Inferior parietal cortex (tissue), 1 donor: ENCODE data around the gene MTSS2.
"Not testable (repeated sequence)": the region's sequence is repeated elsewhere in the genome, so short reads cannot be mapped to it uniquely, and the experiment has no call there.

Experiments used
- DNase-seq: peaks from one replicate; pipeline ENCODE4 v3.0.0-alpha.2; 2016; ENCODE audit errors: extremely low spot score

The MTSS2 gene

GRCh38 chr16:70651524-70651923 lies 34.3 kb downstream of the MTSS2 start:
- DNase-seq: no peak

GRCh38 chr16:70650216-70650615 lies 35.6 kb downstream of the MTSS2 start:
- no peak for DNase-seq

DNA sequence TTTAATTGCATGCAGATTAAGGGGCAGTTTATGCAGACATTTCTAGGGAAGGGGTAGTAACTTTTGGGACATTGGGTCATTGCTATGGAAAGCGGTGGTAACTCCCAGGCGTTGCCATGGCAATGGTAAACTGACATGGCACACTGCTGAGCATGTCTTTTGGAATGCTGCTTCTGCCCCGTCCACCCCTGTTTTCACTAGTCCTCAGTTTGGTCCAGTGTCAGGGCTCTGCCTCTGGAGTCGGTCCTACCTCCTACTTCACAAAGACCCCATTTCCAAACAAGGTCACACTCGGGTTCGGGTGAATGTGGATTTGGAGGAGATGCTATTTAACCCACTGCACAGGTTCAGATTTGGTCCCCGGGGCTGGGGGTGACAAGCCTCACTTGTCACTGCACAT lies 36.6 kb downstream of the MTSS2 start:
- DNase-seq: no peak

DNA sequence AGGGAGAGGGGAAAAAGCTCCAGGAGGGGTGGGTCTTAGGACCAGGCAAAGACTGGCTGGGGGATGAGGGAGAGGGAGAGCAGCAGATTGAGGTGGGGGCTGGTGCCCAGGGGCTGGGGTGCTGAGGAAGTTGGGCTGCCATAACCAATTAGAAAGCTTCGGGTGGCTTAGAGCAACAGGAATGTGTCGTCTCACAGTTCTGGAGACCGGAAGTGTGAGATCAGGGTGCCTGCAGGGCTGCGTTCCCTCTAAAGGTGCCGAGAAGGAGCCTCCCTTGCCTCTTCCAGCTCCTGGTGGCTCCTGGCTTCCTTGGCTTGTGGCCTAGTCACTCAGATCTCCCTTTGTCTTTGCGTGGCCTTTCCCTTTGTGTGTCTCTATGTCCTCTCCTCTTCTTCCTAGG lies 37.2 kb downstream of the MTSS2 start:
- no peak for DNase-seq

GRCh38 chr16:70647441-70648359 lies 38.2 kb downstream of the MTSS2 start:
- DNase-seq: no peak

DNA sequence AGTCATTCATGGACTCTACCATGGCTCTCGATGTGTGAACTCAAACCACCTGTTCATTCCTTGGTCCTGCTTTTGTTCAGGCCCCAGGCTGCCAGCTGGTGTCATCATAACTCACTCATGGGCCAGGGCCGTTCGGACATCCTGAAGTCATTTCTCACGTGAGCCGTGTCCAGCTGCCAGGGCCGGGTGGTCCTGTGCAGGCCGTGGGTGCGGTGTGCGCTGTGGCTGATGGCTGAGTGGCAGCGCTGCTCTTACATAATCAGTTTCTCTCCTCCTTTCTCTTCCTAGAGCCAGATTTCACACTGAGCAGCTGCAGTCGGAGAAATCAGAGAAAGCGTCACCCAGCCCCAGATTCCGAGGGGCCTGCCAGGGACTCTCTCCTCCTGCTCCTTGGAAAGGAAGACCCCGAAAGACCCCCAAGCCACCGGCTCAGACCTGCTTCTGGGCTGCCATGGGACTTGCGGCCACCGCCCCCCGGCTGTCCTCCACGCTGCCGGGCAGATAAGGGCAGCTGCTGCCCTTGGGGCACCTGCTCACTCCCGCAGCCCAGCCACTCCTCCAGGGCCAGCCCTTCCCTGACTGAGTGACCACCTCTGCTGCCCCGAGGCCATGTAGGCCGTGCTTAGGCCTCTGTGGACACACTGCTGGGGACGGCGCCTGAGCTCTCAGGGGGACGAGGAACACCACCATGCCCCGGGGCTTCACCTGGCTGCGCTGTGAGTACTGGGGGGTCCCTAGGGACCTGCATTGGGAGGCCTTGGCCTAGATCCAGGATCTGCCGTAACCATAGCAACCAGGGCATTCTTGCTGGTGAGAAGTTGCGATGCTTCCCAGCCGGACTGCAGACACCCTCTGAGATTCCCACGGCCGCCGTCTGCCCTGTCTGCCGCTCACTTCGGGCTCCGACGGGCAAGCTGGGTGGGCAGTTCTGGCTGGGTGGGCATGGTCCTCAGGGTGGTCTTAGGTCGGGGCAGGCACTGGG lies 39.3 kb downstream of the MTSS2 start, which contains the start of gene IL34:
Gene IL34, plus strand, starts transcription at position 300 of the 982 bp plus-strand sequence. Its CDS starts 389 bp downstream, at position 689.
- peak; percentile 35 for DNase-seq

- no peak for DNase-seq
Measured at GRCh38 chr16:70644763-70645597, 40.9 kb downstream of the MTSS2 start.

- not testable (repeated sequence) for DNase-seq
Measured at GRCh38 chr16:70643264-70643663, 42.6 kb downstream of the MTSS2 start.

GRCh38 chr16:70642633-70643032 lies 43.2 kb downstream of the MTSS2 start:
- DNase-seq: no peak

GRCh38 chr16:70638814-70639792 lies 46.8 kb downstream of the MTSS2 start:
- DNase-seq: no peak
